NCI-H2081 treated with DMSO at 0.1 percent for 48 hours (cell line): Measurements from ENCODE around the gene S100A2.
"Not testable (repeated sequence)": the region's sequence is repeated elsewhere in the genome, so short reads cannot be mapped to it uniquely, and the experiment has no call there.

Experiments
- DNase-seq: peaks from one replicate; lab custom pipeline; 2025; lab: John Stamatoyannopoulos, UW

The S100A2 gene

DNA sequence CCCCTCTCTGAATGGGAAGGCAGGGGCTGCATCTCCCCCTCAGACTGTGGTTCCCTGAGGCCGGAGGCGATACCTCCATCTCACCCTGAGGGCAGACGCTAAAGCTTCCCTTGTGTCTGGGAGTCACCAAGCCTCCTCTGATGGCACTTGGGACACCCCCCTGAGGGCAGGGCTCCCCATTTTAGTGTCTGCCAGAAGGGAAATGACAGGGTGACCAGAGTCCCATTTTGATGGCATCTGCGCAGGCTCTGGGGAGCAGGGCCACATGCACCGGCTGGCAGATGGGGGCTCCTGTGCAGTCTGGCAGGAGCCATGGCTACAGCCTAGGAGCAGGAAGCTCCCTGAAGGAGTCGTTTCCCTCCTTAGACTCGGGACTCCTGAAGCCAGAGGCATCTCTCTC is 1.7 kb downstream of the S100A2 start:
- no peak for DNase-seq

DNA sequence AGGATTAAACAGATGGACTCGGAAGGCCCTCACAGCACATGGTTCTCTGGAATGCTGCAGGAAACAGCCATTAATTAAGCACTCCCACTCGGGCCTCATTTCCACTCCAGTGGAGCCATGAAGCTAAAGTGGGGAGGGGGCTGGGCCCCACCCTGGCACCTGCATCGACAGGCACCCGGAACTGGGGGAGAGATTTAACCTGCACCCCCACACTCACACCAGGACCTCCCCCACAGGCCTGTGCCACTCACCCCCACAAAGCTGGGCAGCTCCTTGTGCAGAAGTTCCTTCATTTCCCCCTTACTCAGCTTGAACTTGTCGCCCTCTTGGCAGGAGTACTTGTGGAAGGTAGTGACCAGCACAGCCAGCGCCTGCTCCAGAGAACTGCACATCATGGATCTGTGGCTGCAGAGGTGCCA is 2.2 kb downstream of the S100A2 start:
- DNase-seq = no peak

DNA sequence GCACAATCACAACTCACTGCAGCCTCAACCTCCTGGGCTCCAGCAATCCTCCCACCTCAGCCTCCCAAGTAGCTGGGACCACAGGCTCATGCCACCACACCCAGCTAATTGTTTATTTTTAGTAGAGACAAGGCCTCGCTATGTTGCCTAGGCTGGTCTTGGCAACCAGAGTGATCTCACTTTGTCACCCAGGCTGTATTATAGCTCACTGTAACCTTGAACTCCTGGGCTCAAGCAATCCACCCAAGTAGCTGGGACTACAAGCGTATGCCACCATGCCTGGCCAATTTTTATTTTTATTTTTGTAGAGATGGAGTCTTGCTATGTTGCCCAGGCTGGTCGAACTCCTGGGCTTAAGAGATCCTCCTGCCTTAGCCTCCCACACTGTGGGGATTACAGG is 3.6 kb downstream of the S100A2 start:
- not testable (repeated sequence) for DNase-seq

DNA sequence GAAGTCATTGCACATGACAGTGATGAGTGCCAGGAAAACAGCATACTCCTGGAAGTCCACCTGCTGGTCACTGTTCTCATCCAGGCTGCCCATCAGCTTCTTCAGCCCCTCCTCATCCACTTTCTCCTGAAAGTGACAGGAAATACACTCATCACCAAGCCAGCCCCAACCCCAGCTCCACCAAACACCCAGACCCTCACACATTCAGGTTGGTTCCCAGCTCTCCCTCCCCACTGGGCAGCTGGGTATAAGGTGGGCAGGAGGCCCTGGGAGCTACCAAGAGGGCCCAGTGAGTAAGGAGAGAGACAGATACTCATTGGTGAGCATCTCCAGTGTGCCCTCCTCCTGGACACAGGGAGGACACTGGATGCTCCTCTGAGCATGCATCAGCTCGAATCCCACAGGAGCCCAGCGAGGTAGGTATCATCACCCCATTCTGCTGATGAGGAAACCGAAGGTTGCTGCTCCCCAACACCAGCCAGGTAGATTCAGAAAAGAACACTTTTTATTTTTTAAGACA is 4.1 kb downstream of the S100A2 start:
- DNase-seq = no peak

DNA sequence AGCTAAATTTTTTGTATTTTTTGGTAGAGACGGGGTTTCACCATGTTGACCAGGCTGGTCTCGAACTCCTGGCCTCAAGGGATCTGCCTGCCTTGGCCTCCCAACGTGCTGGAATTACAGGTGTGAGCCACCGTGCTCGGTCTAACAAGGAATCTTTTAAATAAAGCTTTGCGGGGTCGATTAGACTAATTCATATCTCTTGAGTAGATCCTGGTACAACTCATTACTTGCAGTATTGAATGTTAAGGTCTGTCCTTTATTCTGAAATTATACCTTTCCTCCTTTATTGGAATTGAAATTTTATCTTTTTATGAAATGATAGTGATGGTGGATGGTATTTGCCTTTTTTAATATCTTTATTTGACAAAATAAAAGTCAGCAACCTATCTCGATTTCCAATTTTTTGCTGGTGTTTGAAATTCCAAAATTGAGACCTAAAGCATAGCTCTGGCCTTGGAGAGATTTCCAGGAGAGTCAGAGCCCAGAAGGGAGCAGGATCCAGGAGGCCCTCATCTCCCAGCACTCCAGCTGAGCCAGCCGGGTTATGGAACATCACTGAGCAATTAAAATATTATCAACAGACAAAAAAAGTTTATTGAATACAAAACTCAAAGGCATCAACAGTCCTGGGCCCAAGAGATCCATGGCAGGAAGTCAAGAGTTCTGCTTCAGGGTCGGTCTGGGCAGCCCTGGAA is 4.7 kb downstream of the S100A2 start:
- no peak for DNase-seq

DNA sequence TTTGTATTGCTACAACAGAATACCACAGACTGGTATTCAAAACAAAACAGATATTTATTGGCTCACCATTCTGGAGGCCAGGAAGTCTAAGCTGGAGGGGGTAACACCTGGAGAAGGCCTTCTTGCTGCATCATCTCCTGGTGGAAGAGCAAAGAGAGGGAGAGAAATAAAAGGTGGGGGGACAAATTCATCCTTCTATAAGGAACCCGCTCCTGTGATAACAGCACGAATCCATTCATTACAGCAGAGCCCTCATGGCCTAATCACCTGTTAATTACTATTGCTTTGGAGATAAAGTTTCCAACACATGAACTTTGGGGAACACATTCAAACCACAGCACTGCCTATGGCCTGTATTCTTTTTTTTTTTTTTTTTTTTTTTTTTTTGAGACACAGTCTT is 5.4 kb downstream of the S100A2 start:
- no peak for DNase-seq

DNA sequence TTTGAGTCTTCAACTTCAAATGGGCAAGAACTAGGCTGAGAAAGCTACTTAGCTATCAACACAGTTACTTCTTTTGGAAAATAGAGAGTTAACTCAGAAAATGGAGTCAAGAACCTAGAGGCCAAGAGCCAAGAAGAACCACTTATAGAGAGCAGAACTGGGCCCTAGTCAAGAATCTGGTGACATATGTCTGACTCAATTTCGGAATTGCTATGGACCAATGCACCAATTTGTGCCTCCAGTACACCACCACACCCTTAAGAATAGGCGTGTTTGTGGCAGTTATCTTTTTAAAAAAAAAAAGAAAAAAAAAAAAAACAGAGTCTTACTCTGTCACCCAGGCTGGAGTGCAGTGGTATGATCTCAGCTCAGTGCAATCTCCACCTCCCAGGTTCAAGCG is 7.8 kb downstream of the S100A2 start:
- no peak for DNase-seq

DNA sequence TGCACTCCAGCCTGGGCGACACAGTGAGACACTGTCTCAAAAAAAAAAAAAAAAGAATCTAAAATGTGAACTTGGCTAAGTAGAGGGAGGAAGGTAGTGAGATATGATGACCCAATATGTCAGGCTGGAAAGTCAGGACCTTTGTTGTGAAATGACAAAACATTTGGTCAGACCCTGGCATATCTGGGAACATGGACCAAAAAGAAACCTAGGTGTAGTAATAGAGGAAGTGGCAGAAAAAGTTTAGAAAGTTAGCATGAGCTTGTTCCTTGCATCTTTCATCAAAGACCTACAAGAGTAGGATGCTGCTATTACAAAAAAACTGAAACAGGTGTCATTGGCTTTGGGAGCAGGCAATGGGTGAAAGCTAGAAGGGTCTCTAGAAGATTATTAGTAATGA is 9.3 kb downstream of the S100A2 start:
- no peak for DNase-seq

DNA sequence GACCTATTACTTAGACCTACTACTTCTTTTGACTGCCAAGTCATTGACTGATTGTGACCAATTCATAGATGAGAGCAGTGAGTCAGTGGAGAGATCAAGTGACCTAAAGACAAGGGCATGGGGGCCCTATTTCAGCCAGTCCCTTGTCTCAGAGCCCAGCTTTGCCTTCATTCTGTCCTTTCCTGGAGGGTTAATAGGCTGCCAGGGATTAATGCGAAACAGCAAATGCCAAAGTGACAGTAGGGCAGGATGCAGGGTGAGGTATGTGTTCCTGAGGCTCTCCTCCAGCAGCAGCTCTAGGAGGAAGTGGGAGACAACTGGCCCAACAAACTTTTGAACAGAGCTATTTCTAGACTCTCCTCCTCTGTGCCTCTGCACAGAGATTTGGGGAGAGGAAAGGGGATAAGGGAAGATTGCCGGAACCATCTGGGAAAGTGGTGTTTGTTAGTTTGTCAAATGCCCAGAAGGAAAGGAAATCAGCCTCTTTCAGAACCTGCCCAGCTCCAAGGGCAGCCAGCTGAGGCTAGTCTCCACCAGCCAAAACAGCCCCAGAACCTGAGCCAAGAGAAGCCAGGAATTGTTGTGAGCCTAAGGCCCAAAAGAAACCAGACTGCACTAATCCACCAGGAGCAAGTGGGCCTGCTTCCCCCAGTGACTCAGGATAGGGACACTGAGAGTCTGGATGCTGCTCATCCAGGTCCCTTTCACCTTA is 11.7 kb downstream of the S100A2 start:
- no peak for DNase-seq

DNA sequence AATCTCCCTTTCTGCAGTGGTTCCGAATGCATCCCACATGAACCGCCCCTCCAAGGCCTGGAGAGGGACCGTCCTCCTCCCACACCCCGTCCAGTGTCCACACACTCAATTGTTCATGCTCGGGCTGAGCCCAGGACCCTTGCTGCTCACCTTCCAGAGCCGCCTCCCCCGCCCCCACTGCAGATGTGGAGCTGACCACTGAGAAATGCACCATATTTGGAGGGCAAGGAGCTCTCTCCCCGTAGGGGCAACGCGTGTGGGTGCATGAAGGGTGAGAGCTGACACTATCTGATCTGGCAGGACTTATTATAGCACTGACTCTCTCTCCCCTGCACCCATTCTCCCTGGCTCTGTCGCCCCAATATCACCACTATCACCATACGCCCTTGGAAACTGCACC is 12.5 kb downstream of the S100A2 start:
- no peak for DNase-seq

DNA sequence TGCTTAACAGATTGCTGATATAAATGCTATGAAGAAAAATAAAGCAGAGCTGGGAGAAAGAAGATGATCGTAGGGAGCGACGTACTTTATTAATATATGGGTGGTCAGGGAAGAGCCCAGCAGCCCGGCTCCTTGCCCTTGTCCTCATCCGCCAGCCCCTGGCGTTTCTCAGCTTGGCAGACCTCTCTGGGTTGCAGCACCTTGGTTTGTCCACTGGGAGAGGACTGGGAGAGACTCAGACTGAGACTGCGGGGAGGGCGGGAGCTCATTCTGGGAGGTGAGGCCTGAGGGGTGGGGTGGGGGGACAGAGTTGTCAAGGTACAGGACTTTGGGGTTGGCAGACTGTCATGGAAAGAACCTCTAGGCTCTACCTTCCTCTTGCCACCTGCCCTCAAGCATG is 13.3 kb downstream of the S100A2 start:
- DNase-seq = no peak

DNA sequence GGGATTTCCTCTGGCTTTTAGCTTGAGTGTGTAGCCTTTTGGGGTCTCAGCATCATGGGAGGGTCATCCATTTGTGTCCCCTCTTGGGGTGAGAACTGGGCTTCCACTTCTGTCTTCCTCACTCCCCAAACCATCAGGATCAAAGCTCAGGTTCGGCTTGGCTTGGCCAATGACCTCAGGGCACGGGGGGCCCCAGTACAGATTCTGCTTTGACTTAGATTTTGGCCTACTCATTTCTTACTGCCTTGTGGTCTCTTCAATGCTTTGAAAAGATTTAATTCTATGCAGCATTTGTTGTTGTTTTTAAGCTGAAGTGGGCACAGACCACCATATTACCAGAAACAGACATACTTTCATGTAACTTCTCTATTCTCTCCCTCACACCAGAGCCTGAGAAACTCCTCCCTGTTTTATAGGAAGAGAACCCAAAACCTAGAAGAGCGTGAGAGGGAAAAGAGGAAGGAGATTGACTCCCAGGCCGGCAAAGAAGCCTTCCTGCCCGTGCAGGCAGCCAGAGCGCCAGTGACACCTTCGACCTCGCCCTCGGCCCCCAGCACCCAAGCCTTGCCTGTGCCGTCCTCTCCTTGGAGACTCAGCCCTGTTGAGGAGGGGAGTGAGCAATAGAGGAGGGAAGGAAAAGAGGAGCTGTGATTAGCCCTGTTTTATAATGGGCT is 14.7 kb downstream of the S100A2 start:
- DNase-seq = no peak

DNA sequence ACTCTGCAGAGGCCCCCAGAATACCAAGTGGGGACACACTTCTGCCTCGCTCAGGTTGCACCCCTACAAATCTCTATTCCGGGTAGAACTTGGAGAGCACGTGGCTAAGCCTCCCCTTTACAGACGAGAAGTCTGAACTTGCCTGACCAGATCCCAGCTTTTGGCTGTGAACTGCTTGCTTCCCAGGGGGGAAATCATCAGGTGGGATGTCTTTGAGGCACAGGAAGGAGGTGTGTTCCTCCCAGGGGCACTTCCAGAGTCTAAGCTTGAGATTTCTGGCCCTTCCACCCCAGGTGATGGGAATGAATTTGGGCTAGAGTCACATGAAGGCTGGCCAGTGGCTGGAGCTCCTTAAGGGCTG is 15.3 kb downstream of the S100A2 start:
- no peak for DNase-seq

DNA sequence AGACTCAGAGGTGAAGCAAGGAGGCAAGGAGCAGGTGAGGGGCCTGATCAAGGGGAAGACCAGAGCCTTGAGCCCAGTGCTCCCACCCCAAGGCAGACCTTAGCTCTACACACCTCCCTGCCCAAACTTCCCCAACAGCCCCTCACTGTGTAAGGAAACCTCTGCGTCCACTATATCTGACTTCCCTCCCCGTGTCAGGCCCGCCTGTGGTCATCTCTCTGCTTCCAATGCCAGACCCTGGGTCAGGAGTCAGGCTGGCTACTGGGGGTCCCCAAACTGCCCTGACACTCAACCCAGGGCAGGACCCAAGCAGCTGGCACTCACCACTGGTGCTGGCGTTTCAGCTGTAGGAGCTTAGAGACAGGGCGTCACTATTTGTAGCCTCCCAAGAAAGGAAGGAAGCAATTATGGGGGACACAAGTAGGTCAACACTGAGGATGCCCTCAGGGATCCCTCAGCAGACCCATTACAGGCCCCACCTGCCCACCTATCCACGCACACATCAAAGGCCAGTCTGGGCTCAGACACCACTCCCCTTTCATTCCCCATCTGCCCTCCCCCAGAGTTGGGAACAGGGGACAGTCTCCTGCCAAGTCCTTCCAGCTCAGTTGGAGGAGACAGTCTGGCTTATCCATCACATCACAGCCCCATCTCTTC is 15.8 kb downstream of the S100A2 start:
- no peak for DNase-seq

DNA sequence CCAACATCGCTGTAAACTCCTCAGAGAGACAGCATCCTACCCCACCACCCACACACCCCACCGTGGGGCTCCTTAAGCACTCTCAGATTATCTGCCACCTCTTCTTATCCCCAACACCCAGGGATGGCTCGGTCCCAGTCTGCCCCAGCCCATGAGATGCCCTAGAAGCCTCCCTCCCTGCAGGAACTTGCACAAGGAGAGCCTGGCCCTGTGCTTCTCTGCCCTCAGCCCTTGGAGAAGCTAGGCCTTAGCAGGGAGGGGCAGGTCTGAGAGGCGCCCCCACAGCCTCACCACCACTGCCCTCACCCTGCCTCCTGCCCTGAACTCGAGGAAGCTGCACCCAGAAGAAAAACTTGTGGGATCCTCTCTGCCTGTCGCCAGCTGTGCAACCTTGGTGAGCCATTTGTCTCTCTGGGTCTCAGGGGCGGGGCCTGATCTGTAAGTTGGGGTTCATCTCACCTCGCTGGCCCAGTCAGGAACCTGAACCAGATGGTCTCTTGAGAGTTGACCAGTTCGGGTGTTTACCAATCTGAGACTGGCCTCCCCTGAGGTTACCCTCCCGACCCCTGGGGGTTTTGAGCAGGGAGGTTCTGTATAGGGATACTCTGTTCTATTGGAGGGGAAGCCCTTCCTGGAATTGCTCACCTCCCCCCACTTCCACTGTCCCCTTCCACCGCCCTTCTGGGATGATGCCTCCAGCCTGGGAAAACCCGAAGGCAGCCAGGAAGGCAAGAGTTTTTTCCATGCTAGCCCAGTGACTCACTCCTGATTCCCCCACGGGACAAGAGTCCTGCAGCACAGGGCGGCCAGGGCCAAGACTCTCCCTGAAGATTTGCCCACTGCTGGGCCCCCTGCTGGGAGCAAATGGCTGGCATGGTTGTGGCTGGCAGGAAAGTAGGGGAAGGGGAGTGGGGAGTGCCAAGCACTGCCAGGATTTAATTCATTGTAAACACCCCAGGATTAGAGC is 16.6 kb downstream of the S100A2 start, which contains the start of gene S100A3:
S100A3 (minus strand) TSS at position 537 of the 967 bp plus-strand sequence. CDS start 773 bp downstream, outside the sequence.
- DNase-seq = no peak

DNA sequence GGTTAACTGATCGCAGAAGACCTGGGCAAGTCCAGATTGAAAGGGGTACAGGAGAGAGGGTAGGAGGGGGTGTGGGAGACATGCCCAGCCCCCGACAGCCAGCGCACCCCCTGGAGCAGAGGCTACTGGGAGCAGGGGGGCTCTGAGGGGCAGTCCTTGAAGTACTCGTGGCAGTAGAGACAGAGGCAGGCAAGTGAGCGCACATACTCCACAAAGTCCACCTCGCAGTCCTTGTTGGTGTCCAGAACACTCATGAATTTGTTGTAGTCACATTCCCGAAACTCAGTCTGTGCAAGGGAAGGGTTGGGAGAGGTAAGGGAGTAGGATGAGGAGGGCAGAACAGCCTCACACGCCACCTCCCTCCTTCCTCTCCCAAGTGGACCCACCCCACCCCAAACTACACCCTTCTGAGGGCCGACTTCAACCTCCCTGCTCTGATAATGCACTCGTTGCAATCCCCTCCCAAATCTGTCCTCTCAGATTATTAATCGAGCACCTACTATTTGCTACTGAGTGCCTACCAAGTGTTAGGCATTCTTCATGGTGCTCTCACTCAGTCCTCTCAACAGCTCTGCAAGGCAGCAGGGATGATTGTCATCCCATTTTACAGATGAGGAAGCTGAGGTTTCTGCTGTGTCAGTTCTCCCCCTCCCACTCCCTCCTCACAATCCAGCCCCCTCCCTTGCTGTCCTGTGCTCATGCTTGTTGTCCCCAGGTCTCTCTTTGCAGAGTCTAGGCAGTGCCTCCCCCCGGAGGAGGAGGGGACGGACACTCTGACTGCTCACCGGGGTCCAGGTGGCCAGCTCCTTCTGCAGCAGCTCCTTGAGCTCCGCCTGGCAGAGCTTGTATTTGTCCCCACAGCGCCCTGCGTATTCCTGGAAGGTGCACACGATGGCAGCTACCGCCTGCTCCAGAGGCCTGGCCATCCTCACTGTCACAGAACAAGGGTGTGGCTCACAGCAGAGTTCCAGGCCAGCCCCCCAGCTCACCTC is 17.8 kb downstream of the S100A2 start:
- no peak for DNase-seq

DNA sequence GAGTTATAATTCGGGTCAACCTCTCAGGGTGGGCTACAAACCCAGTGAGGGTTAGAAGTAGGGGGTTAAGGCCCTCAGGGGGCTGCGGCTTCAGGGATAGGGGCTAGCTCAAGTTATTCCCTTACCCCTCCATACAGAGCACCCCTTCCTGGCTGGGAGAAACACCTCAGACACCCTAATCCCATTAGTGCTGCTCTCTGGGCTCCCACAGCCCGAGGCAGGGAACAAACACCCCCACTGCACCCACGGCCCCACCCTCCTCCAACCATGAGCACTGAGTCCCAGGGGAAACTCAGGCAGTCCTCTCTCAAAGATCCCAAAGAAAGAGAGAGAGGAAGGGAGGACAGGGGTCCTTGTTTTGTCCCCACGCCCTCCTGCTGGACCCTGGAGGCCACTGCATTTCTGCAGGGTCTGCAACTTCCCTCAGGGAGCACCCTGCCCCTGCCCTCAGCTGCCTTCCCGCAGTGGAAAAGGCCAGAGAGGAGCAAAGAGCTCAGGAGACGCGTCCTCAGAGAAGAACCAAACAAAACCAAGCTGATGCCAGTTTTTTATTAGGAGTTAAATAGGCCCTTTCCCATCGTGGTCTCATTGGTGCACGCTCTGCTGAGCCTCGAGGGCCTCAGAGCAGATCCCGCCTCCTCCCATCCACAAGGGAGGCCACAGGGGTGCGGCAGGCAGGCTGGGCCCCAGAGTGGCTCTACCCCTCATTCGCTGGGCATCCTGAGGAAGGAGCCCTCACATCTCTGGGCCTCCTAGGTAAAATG is 18.7 kb downstream of the S100A2 start:
- no peak for DNase-seq

DNA sequence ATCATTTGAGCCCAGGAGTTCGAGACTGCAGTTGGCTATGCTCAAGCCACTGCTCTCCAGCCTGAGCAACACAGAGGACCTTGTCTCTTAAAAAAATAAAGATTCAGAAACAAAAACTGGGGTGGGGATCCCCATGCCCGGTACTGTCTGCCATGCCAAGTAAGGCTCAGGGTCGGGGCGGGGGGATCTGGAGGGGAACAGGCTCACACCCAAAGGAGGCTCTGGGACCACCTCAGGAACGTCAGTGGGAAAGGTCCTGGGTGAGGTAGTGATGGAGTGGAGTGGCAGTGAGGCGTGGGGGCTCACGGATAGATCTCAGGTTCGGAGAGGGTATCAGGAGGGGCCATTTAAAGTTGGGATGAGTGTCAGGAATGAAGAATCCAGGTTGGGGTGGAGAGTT is 19.3 kb downstream of the S100A2 start:
- no peak for DNase-seq
